Common myeloid progenitor, CD34-positive (primary cell): ENCODE results near the gene RAB22A. TPM values are rescaled to one million over a fixed set of nuclear protein-coding genes. Genes with fewer than 3 reads are reported as not detected.
A peak's percentile ranks its signal among the peaks of the same experiment; 100 is the strongest.

ENCODE experiments used
- CTCF ChIA-PET: fragments of 350-600 bp; sonication (Branson Sonifier 250); formaldehyde crosslinking; loops from one replicate; lab custom pipeline; 2021; ENCODE audit warnings: antibody characterized with exemption; lab: Charles Lee
- POLR2A ChIA-PET: fragments of 350-600 bp; sonication (Branson Sonifier 250); formaldehyde crosslinking; loops from one replicate; lab custom pipeline; 2021; ENCODE audit warnings: antibody characterized with exemption; lab: Charles Lee
- DNase-seq, 3 donors: peaks; one replicate each; pipeline versions ENCODE4 v3.0.0 to v3.0.0-alpha.2; 2013
- H3K27ac ChIP-seq, 2 experiments: 1 replicate in 1 of 2; 2 replicates in 1 of 2; pipeline ENCODE4 v1.7.0; 2013; ENCODE audit warnings: inconsistent platforms in 2 of 2, low read length in 2 of 2, mild to moderate bottlenecking in 2 of 2, low read depth in 1 of 2, moderate library complexity in 1 of 2; ENCODE audit not compliant: severe bottlenecking in 2 of 2, insufficient read depth in 1 of 2, poor library complexity in 1 of 2
- H3K27me3 ChIP-seq, 5 experiments: replicated peaks in 2 of 5; 1 replicate in 3 of 5; 2 replicates in 2 of 5; pipeline versions ENCODE4 v1.6.1 to v1.7.0; 2013; ENCODE audit warnings: low read length in 4 of 5, mild to moderate bottlenecking in 2 of 5, moderate library complexity in 2 of 5, inconsistent platforms in 1 of 5; ENCODE audit not compliant: insufficient read depth in 5 of 5, control insufficient read depth in 4 of 5
- H3K36me3 ChIP-seq, 4 experiments: 1 replicate in 2 of 4; 2 replicates in 2 of 4; pipeline versions ENCODE4 v1.6.1 to v1.7.0; 2013; ENCODE audit warnings: low read length in 3 of 4, control low read depth in 1 of 4, mild to moderate bottlenecking in 1 of 4; ENCODE audit not compliant: control insufficient read depth in 4 of 4, insufficient read depth in 4 of 4
- H3K4me1 ChIP-seq, 4 experiments: 1 replicate in 3 of 4; 2 replicates in 1 of 4; pipeline versions ENCODE4 v1.6.1 to v1.7.1; 2013; ENCODE audit warnings: low read length in 3 of 4, mild to moderate bottlenecking in 3 of 4, control low read depth in 1 of 4, inconsistent platforms in 1 of 4, moderate library complexity in 1 of 4; ENCODE audit not compliant: control insufficient read depth in 4 of 4, insufficient read depth in 4 of 4; ENCODE audit errors: control extremely low read depth in 1 of 4
- H3K4me3 ChIP-seq, 7 experiments: 1 replicate in 4 of 7; 2 replicates in 3 of 7; pipeline versions ENCODE4 v1.5.1 to v1.7.0; 2013; ENCODE audit warnings: mild to moderate bottlenecking in 7 of 7, low read length in 6 of 7, moderate library complexity in 6 of 7, inconsistent platforms in 2 of 7, low read depth in 2 of 7, control low read depth in 1 of 7; ENCODE audit not compliant: insufficient read depth in 4 of 7, control insufficient read depth in 1 of 7; ENCODE audit errors: extremely low read depth in 1 of 7
- H3K9me3 ChIP-seq, 5 experiments: 1 replicate in 4 of 5; 2 replicates in 1 of 5; pipeline versions ENCODE4 v1.6.1 to v1.7.1; 2013; ENCODE audit warnings: low read length in 4 of 5, mild to moderate bottlenecking in 2 of 5, inconsistent platforms in 1 of 5, low read depth in 1 of 5, moderate library complexity in 1 of 5; ENCODE audit not compliant: control insufficient read depth in 4 of 5, insufficient read depth in 2 of 5; ENCODE audit errors: control extremely low read depth in 1 of 5
- WGBS: methylation state at CpG from one replicate; pipeline ENCODE4 v1.1.5; 2013; ENCODE audit not compliant: insufficient coverage; 5-methylcytosine and 5-hydroxymethylcytosine counted together
- polyA plus RNA-seq: library from polyadenylated mRNA; unstranded; fragments of 120-200 nt; gene quantifications from one replicate; pipeline ENCODE4 v1.2.1, GENCODE V29; 2013

RAB22A gene, protein sequence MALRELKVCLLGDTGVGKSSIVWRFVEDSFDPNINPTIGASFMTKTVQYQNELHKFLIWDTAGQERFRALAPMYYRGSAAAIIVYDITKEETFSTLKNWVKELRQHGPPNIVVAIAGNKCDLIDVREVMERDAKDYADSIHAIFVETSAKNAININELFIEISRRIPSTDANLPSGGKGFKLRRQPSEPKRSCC
- polyA plus RNA-seq = 4.5 TPM

DNA sequence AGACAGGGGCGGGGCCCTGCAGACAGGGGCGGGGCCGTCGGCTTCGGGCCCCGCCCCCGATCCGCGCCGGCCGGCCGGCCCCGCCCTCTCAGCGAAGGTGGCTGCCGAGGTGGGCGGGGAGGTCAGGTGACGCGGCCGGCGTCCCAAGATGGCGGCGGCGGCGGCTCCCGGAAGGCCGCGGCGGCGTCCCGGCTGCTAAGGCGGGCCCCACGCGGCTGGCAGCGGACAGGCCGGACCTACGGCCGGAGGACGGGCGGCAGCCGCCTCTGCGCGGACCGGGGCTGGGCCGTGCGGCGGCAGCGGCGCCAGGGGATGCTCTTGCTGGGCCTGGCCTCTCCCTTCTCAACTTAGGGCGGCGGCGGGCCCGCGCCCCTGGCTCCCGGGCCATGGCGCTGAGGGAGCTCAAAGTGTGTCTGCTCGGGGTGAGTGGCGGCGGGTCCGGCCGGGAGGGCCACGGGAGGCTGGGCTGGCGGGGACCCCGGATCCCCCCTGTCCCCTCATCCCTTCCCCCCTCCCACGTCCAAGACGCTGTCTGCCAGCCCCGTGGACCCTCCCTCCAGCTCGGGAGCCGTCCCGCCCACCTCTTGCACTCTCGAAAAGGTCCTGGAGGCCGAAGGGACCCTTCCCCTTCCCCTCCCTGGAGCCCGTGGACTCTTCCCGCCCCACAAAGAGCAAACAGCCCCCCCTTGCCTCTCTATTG lies at the start of gene RAB22A:
RAB22A (plus strand) TSS at position 125 of the 700 bp plus-strand sequence; CDS start at position 387, 262 bp downstream.
- ChIA-PET CTCF (no interaction called here), POLR2A (no interaction called here)
- Histone ChIP-seq H3K9me3 (no peaks in the 10 kb centered on the region), H3K4me3 (peak within 1 kb of the TSS; percentile 76 to 97 (median 86)), H3K27ac (peak within 1 kb of the TSS; percentile 64 to 84), H3K27me3 (no peaks in the 10 kb centered on the region), H3K36me3 (peaks cover 0 to 13% (median 10%) of the 10 kb centered on the region in 4 experiments), H3K4me1 (peaks cover 24 to 45% (median 41%) of the 10 kb centered on the region in 4 experiments)
- peak; percentile 73 to 85 (median 83) for DNase-seq
- WGBS = under 1% methylated on average over 55 of the region's 73 CpGs

DNA sequence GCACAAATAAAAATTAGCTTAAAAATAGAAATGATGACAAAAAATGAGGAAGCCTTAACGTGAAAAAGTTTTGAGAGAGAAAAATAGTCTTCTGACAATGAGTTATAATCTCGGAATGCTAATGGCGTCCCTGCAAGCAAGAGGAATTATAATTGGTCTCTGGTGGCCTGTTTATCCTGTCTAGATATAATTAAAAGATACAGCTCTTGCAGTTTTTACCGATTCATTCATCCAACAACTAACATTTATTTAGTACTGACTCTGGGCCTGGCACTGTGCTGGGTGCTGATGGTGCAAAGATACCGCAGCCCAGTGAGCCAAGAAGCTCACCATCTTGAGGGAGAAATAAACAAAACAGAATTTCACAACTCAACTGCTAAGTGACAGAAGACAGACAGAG lies 49.5 kb upstream of the RAB22A start:
- Histone ChIP-seq H3K27ac (no peak overlapping the region), H3K9me3 (peaks cover 0 to 5% (median 0%) of the 10 kb centered on the region in 5 experiments), H3K4me1 (peaks cover 0 to 5% (median 0%) of the 10 kb centered on the region in 4 experiments), H3K4me3 (no peak overlapping the region), H3K27me3 (no peaks in the 10 kb centered on the region), H3K36me3 (peaks cover 2 to 15% (median 6%) of the 10 kb centered on the region in 4 experiments)
- WGBS = 100% methylated on average over 1 of the region's 5 CpGs
- CTCF ChIA-PET = interaction anchor here (0.6 kb wide), 1 partner anchor 26 kb away, joined by 4 read pairs; no protein-coding TSS in a partner anchor
- POLR2A ChIA-PET = no interaction called here
- DNase-seq = no peak

DNA sequence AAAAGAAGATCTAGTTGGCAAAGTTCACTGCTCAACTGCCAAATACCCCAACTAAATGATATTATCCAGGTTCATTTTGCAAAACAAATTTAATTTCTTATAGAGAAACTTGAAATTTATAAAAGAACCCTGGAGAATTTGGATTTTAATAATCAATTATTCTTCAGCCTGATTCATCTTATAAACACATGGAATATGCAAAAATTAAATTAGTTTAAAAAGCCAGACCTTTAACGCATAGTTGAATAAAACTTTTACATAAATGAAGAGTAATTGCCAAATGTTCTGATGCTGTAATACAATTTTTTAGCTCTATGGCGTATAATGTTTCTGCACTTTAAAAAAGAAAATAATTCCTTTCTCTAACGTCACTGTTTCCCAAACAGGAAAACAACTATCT lies 47.9 kb upstream of the RAB22A start:
- Histone ChIP-seq H3K4me3 (no peak overlapping the region), H3K27me3 (no peaks in the 10 kb centered on the region), H3K4me1 (peaks cover 0 to 4% (median 0%) of the 10 kb centered on the region in 4 experiments), H3K9me3 (no peaks in the 10 kb centered on the region), H3K27ac (no peak overlapping the region), H3K36me3 (peaks cover 3 to 15% (median 6%) of the 10 kb centered on the region in 4 experiments)
- no peak for DNase-seq
- WGBS = no CpG with 5 or more reads among the region's 3 CpGs
- ChIA-PET POLR2A (no interaction called here), CTCF (no interaction called here)

DNA sequence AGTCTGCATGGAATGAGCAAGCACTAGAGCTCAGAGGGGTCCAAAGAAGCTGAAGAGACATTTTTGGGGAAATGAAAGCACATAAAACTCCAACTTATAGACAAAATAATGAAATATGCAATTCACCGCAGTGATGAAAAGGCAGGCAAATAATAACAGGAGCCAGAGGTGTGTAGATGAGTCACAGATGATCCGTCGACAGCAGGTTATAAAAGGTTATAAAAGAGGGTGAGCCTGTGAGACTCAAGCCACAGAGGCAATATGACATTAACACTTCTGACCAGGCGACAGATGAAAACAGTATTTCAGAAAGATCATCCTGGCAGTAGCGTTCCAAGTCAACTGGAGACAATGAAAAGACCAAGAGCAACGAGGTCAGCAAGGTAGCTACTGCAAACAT lies 45.2 kb upstream of the RAB22A start:
- DNase-seq = no peak
- ChIA-PET POLR2A (no interaction called here), CTCF (interaction anchor here (0.6 to 1.4 kb wide), 2 partner anchors 21 to 576 kb away, joined by 3 read pairs; no protein-coding TSS in a partner anchor)
- peaks cover 8 to 20% (median 9%) of the 10 kb centered on the region in 4 experiments for H3K36me3 ChIP-seq
- peaks cover 0 to 6% (median 3%) of the 10 kb centered on the region in 4 experiments for H3K4me1 ChIP-seq
- H3K27ac ChIP-seq = no peak overlapping the region
- no peak overlapping the region for H3K4me3 ChIP-seq
- no peaks in the 10 kb centered on the region for H3K9me3 ChIP-seq
- H3K27me3 ChIP-seq = no peaks in the 10 kb centered on the region
- WGBS = 100% methylated on average over 5 of the region's 6 CpGs

DNA sequence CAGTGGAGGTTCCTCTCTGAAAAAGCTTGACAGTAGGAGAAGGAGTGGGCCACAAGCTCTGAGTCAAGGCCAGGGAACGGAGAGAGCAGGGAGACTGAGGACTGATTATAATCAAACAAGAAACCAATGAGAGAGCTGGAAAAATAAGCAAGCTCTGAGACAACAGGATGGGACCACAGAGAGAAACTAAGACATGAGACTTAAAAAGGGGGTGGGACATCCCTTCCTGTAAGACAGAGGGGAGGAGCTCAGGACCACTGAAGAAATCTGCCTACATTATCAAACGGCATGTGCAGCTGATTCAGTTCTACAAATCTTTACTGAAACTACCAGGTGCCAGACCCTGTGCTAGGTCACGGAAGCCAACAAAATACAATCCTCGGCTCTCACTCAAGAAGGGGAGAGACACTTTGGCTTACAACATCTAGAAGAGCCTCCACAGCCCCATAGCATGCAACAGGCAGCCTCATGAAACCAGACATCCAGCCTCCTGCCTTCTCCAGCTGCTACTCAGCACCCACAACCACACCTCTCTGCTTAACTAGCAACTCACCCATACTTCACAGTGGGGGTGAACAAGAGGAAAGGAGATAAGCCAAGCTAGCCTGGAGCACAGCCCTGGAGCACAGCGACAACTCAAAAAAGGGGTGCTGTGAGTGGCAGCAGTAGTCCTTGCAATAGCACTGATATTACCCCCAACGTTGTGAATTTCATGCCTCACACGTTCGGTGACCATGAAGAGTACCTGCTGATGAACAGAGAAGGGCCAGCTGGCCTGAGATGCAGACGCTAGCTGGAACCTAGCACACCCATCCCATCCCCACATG lies 41.9 kb upstream of the RAB22A start:
- ChIA-PET CTCF (interaction anchor here (0.6 to 0.8 kb wide), 3 partner anchors 15 to 598 kb away, joined by 3 read pairs; no protein-coding TSS in a partner anchor), POLR2A (interaction anchor here (0.6 kb wide), 1 partner anchor 46 kb away, joined by 3 read pairs; no protein-coding TSS in a partner anchor)
- Histone ChIP-seq H3K27me3 (no peaks in the 10 kb centered on the region), H3K36me3 (peaks cover 4 to 19% (median 11%) of the 10 kb centered on the region in 4 experiments), H3K4me3 (no peak overlapping the region), H3K27ac (no peak overlapping the region), H3K9me3 (no peaks in the 10 kb centered on the region), H3K4me1 (peaks cover 0 to 11% (median 3%) of the 10 kb centered on the region in 4 experiments)
- DNase-seq = no peak
- 98% methylated on average over 6 of the region's 9 CpGs for WGBS

DNA sequence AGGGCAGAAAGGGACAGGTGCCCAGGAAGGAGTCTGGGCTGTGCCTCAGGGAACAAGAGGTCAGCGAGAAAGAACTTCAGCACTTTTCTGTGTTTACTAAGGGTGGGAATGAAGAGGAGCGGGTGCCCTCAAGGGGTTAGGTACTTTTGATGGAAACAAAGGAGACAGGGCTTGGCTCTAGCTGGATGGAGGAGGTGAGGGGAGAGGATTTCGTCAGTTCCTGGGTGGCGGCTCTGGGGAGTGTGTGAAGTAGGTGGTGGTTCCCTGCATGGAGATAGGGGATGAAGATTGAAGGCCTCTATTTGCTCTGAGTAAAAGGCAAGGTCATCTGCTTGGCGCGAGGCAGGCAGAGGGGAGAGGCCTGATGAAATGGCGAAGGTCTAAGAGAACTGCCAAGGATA lies 41.1 kb upstream of the RAB22A start:
- Histone ChIP-seq H3K27ac (no peak overlapping the region), H3K36me3 (peaks cover 4 to 18% (median 12%) of the 10 kb centered on the region in 4 experiments), H3K27me3 (no peaks in the 10 kb centered on the region), H3K4me1 (peaks cover 0 to 11% (median 3%) of the 10 kb centered on the region in 4 experiments), H3K9me3 (peaks cover 0 to under 1% (median 0%) of the 10 kb centered on the region in 5 experiments), H3K4me3 (no peak overlapping the region)
- no peak for DNase-seq
- ChIA-PET POLR2A (no interaction called here), CTCF (interaction anchor here (0.6 kb wide), 1 partner anchor 247 kb away, joined by 3 read pairs; the partner anchor contains the start of gene APCDD1L)
- WGBS = 100% methylated on average over 7 of the region's 7 CpGs
